Upper lobe of left lung (tissue), 4 donors: Measurements from ENCODE around the gene SETBP1.

ENCODE experiments used
- CTCF ChIP-seq, 6 experiments: fragments of 450-650 bp in 4 of 6; fragments of 200-600 bp in 2 of 6; sonication (generic) in 2 of 6; IDR thresholded peaks; one replicate each; pipeline ENCODE4 v1.5.1; 2016 to 2019; ENCODE audit warnings: antibody characterized with exemption in 6 of 6
- EP300 ChIP-seq, 4 donors: sonication (generic); formaldehyde crosslinking; IDR thresholded peaks; one replicate each; pipeline ENCODE4 v1.5.1; 2017; ENCODE audit warnings: antibody characterized with exemption in 4 of 4, control low read depth in 2 of 4
- POLR2A ChIP-seq, 4 donors: fragments of 450-650 bp; IDR thresholded peaks; one replicate each; pipeline ENCODE4 v1.5.1; 2016 to 2017; ENCODE audit warnings: antibody characterized with exemption in 4 of 4, mild to moderate bottlenecking in 2 of 4
- POLR2AphosphoS5 ChIP-seq, 2 donors: sonication (generic); formaldehyde crosslinking; IDR thresholded peaks; one replicate each; pipeline ENCODE4 v1.5.1; 2017; ENCODE audit warnings: antibody characterized with exemption in 2 of 2

GRCh38 chr18:44681076-44681970 is 635 bp downstream of the SETBP1 start:
- no peak for TF ChIP-seq POLR2A (IDR thresholded peaks at IDR 0.05)
- no peak for TF ChIP-seq CTCF (IDR thresholded peaks at IDR 0.05)
- TF ChIP-seq POLR2AphosphoS5 (IDR thresholded peaks at IDR 0.05) = no peak
- TF ChIP-seq EP300 (IDR thresholded peaks at IDR 0.05) = no peak
